ENCODE measurements around the gene ZSWIM6. TPM values are rescaled to one million over a fixed set of nuclear protein-coding genes. Genes with fewer than 3 reads are reported as not detected.

The ZSWIM6 gene
- total RNA-seq, 1 donor from 2014 or later = 50.2 TPM

GRCh38 chr5:61591859-61592258, 259.8 kb downstream of the ZSWIM6 start:
- H3K36me3 Mint-ChIP-seq (ENCODE audit: unreplicated experiment) = peaks cover 15% of the 10 kb centered on the region
- peaks cover 6% of the 10 kb centered on the region for H3K9me3 Mint-ChIP-seq (ENCODE audit: unreplicated experiment)
- DNase-seq = no peak
- peaks cover 2% of the 10 kb centered on the region for H3K27me3 Mint-ChIP-seq (ENCODE audit: unreplicated experiment)
- peaks cover 5% of the 10 kb centered on the region for H3K4me1 Mint-ChIP-seq (ENCODE audit: low read depth, unreplicated experiment)
- no peak overlapping the region for H3K4me3 Mint-ChIP-seq (ENCODE audit: unreplicated experiment)
- no peak overlapping the region for H3K27ac Mint-ChIP-seq (ENCODE audit: unreplicated experiment)
- no peak for TF ChIP-seq CTCF (IDR thresholded peaks at IDR 0.05; ENCODE audit: partially characterized antibody, unreplicated experiment)

- DNase-seq = no peak
- TF ChIP-seq CTCF (IDR thresholded peaks at IDR 0.05; ENCODE audit: partially characterized antibody, unreplicated experiment) = no peak
- Mint-ChIP-seq H3K4me1 (ENCODE audit: low read depth, unreplicated experiment) (peaks cover 3% of the 10 kb centered on the region), H3K27ac (ENCODE audit: unreplicated experiment) (no peak overlapping the region), H3K9me3 (ENCODE audit: unreplicated experiment) (peaks cover 4% of the 10 kb centered on the region), H3K27me3 (ENCODE audit: unreplicated experiment) (peaks cover 3% of the 10 kb centered on the region), H3K36me3 (ENCODE audit: unreplicated experiment) (peaks cover 10% of the 10 kb centered on the region), H3K4me3 (ENCODE audit: unreplicated experiment) (no peak overlapping the region)
These were observed 263.4 kb downstream of the ZSWIM6 start for GRCh38 chr5:61595426-61595825.

Other genes with a start within 250 kb of the ZSWIM6 start
- 39.7 TPM for gene SMIM15, start 169.8 kb upstream of the ZSWIM6 start, total RNA-seq (ENCODE audit: unreplicated experiment)

Data from glutamatergic neuron (in vitro differentiated cells).